ENCODE measurements around the gene WNT4. TPM values are rescaled to one million over a fixed set of nuclear protein-coding genes. Genes with fewer than 3 reads are reported as not detected.
A peak's percentile ranks its signal among the peaks of the same experiment; 100 is the strongest.

WNT4 gene
- polyA plus RNA-seq, 2 of the 4 experiments (the other 2 are of a cell fraction) = 0.23 to 0.62 TPM

DNA sequence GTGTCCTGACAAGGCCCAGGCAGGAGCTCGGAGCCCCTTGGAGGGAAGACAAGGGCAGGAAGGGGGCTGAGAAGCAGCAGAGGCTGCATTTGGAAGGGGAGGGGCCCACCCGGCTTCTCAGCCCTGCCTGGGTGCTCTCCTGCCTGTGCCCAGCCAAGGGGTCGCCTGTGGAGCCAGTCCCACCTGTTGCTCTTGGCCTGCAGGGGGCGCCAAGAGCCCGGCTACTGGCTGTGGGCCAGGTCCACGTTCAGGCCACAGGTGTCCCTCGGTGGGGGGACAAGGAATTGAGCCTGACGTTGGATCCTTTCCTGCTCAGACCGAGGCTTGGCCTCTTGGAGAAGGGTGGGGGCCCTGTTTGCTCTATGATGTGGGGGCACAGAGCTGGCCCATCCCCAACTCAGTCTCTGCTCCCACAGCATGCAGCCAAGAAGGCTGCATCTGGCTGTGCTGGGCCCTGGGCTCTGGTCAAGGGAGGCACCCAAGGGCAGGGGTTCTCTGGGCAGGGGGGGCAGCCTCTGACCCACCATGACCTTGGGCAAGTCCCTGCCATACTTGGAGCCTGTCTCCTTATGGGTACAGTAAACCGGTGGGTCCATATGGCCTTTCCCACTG lies 10.9 kb downstream of the WNT4 start:
- H3K4me1 ChIP-seq = peaks cover 13% of the 10 kb centered on the region
- no peaks in the 10 kb centered on the region for H3K9me3 ChIP-seq
- FAIRE-seq (no peak), DNase-seq (ENCODE audit: low read depth in 1 of 2, low spot score in 1 of 2) (peak; percentile 43 to 53), ATAC-seq (peak; percentile 56 to 86; a peak in 4 of 6 replicates)
- ChIA-PET POLR2A (no interaction called here), CTCF (interaction anchor here (0.6 to 3.9 kb wide), 24 partner anchors 9 to 288 kb away, joined by 3 to 35 read pairs (median 3); no protein-coding TSS in a partner anchor)
- TF ChIP-seq CTCF (IDR thresholded peaks at IDR 0.05) = peak; percentile 76
- TF ChIP-seq RAD21 (conservative IDR thresholded peaks at IDR 0.05 in 1 of 2, IDR thresholded peaks at IDR 0.05 in 1 of 2) = peak; percentile 79 to 86
- no peak for TF ChIP-seq MAZ (IDR thresholded peaks at IDR 0.05; ENCODE audit: borderline replicate concordance, low read depth, low read length)
- TF ChIP-seq CBX2 (IDR thresholded peaks at IDR 0.05; ENCODE audit: borderline replicate concordance, low read depth) = no peak
- no peak for TF ChIP-seq TFCP2L1 (CRISPR knock-in tag; IDR thresholded peaks at IDR 0.05)
- TF ChIP-seq CBX8 (IDR thresholded peaks at IDR 0.05) = no peak
- TF ChIP-seq NPAS2 (CRISPR knock-in tag; IDR thresholded peaks at IDR 0.05; ENCODE audit: borderline replicate concordance) = no peak
- no peak for TF ChIP-seq HOXB13 (CRISPR knock-in tag; IDR thresholded peaks at IDR 0.05; ENCODE audit: low read depth)
- TF ChIP-seq SMC3 (IDR thresholded peaks at IDR 0.05) = peak; percentile 76
- peak overlapping the region; percentile 51 for H3K4me2 ChIP-seq
- no peak overlapping the region for H3K4me3 ChIP-seq
- WGBS (ENCODE audit: missing lambda C conversion rate) = 0% methylated on average over 1 of the region's 10 CpGs
- H3K27ac ChIP-seq = peak overlapping the region in 1 of 2 experiments; percentile 40; a peak in 1 of 6 replicates

DNA sequence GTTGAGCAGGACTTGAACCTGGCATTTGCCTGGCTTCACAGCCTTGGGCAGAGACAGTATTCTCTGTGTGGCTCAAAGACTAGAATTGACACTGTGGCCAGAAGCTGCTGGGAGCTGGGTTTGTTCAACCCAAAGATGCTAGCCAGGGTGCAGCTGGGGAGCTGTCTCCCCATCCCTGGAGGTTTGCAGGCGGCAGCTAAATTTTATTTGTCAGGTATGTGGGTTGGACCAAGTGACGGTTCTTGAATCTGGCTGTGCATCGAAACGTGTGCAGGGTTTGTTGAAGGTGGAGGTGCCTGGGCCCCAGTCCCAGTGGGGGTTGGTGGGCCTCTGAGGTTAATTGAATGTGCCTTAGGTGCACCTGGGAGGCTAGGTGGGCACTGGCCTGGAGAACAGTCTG lies 11.8 kb downstream of the WNT4 start:
- TF ChIP-seq ESRRA (IDR thresholded peaks at IDR 0.05; ENCODE audit: borderline replicate concordance, low read length) (no peak), GATA3 (IDR thresholded peaks at IDR 0.05; ENCODE audit: borderline replicate concordance) (no peak), CHD4 (IDR thresholded peaks at IDR 0.05; ENCODE audit: borderline replicate concordance) (no peak), SMC3 (IDR thresholded peaks at IDR 0.05) (no peak), EP300 (IDR thresholded peaks at IDR 0.05) (no peak), NFE2L2 (conservative IDR thresholded peaks at IDR 0.05; ENCODE audit: low read length) (no peak), TP53 (CRISPR knock-in tag; IDR thresholded peaks at IDR 0.05) (no peak), HOXB13 (CRISPR knock-in tag; IDR thresholded peaks at IDR 0.05; ENCODE audit: low read depth) (no peak), HDAC2 (IDR thresholded peaks at IDR 0.05) (no peak), HEYL (CRISPR knock-in tag; IDR thresholded peaks at IDR 0.05) (no peak), KDM5A (IDR thresholded peaks at IDR 0.05) (no peak), JUN (IDR thresholded peaks at IDR 0.05) (no peak)
- Histone ChIP-seq H3K4me2 (no peak overlapping the region), H3K9me3 (no peaks in the 10 kb centered on the region), H3K27ac (no peak overlapping the region), H3K4me3 (no peak overlapping the region), H3K4me1 (peaks cover 13% of the 10 kb centered on the region)
- ChIA-PET CTCF (interaction anchor here (0.6 to 3.9 kb wide), 17 partner anchors 10 to 524 kb away, joined by 3 to 35 read pairs (median 3); no protein-coding TSS in a partner anchor), POLR2A (no interaction called here)
- ATAC-seq (no peak), DNase-seq (ENCODE audit: low read depth in 1 of 2, low spot score in 1 of 2) (no peak), FAIRE-seq (no peak)
- 100% methylated on average over 2 of the region's 4 CpGs for WGBS (ENCODE audit: missing lambda C conversion rate)

DNA sequence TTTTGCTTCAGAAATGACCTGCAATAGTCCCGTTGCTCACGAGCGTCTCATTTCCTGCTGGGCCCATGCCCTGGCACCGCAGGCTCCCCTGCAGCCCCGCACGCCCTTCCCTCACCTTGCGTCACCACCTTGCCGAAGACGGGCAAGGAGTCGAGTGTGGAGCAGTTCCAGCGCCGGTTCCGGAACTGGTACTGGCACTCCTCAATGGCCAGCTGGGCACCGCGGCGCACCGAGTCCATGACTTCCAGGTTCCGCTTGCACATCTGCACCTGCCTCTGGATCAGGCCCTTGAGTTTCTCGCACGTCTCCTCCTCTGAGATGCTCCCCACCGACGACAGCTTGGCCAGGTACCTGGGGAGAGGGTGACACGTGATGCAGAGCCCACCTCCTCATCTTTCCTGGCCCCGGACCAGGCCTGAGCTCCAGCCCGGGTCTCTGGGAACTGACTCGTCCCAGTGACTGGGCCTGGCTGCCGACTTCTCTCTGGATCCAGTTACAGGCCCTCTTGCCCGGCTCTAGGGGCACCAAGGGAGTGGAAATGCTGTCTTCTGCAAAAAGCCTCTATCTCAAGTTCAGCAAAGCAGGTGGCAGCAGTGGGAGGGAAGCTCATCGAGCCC lies 13.3 kb downstream of the WNT4 start:
- Histone ChIP-seq H3K4me1 (peaks cover 13% of the 10 kb centered on the region), H3K4me2 (no peak overlapping the region), H3K4me3 (no peak overlapping the region), H3K27ac (no peak overlapping the region), H3K9me3 (no peaks in the 10 kb centered on the region)
- FAIRE-seq (no peak), DNase-seq (ENCODE audit: low read depth in 1 of 2, low spot score in 1 of 2) (no peak), ATAC-seq (no peak)
- POLR2A ChIA-PET = no interaction called here
- 90% methylated on average over 25 of the region's 29 CpGs for WGBS (ENCODE audit: missing lambda C conversion rate)
- CTCF ChIA-PET = interaction anchor here (1.1 to 3.7 kb wide), 5 partner anchors 11 to 286 kb away, joined by 3 to 27 read pairs (median 5); partner anchors contain the start of gene WNT4
- TF ChIP-seq MYC (IDR thresholded peaks at IDR 0.05; ENCODE audit: borderline replicate concordance, low read length) (no peak), JUN (IDR thresholded peaks at IDR 0.05) (no peak), CTCF (IDR thresholded peaks at IDR 0.05) (no peak), ZNF302 (CRISPR knock-in tag; IDR thresholded peaks at IDR 0.05) (no peak), CHD2 (IDR thresholded peaks at IDR 0.05; ENCODE audit: low read length, partially characterized antibody) (no peak), FOXS1 (CRISPR knock-in tag; IDR thresholded peaks at IDR 0.05) (no peak), POLR2AphosphoS2 (conservative IDR thresholded peaks at IDR 0.05; ENCODE audit: low read length) (no peak), PHF8 (IDR thresholded peaks at IDR 0.05; ENCODE audit: borderline replicate concordance, low read depth) (no peak), RARB (CRISPR knock-in tag; IDR thresholded peaks at IDR 0.05) (no peak), HMGXB4 (CRISPR knock-in tag; IDR thresholded peaks at IDR 0.05; ENCODE audit: borderline replicate concordance) (no peak), ZC3H11A (IDR thresholded peaks at IDR 0.05) (no peak)

All from A549 (cell line).